IMR-90 (cell line): ENCODE measurements around the gene ROBO1. TPM values are rescaled to one million over a fixed set of nuclear protein-coding genes. Genes with fewer than 3 reads are reported as not detected.

Experiments used
- ATAC-seq: fragments of 200-7000 bp; cut with Tn5 transposase; 2 replicates; pipeline ENCODE4 v1.9.1; 2020; ENCODE audit warnings: low read depth, mild to moderate bottlenecking, moderate library complexity
- BruUV-seq: library from RNA; stranded (reverse); fragments of 400-500 nt; replicated peaks from 2 replicates; lab custom pipeline; 2021; lab: Mats Ljungman, UMichigan
- CTCF ChIA-PET: fragments of 300-600 bp; formaldehyde crosslinking; extraction: SDS; loops from one replicate; lab custom pipeline; 2021; ENCODE audit warnings: antibody characterized with exemption; lab: Yijun Ruan, JAX
- POLR2A ChIA-PET: fragments of 300-600 bp; sonication (Branson Sonifier 250); formaldehyde crosslinking; loops from one replicate; lab custom pipeline; 2022; ENCODE audit warnings: antibody characterized with exemption; ENCODE audit not compliant: unreplicated experiment; lab: Charles Lee
- DNase-seq: peaks from one replicate; pipeline ENCODE4 v3.0.0; 2013
- H2AFZ ChIP-seq: replicated peaks from 2 replicates; pipeline ENCODE3; 2013; ENCODE audit warnings: low read length, mild to moderate bottlenecking; ENCODE audit not compliant: poor library complexity
- H2AK5ac ChIP-seq: 2 replicates; pipeline ENCODE4 v1.6.1; 2013; ENCODE audit warnings: low read depth, low read length, inconsistent platforms
- H2AK9ac ChIP-seq: replicated peaks from 2 replicates; pipeline ENCODE3; 2013; ENCODE audit warnings: mild to moderate bottlenecking, low read depth, low read length, moderate library complexity; ENCODE audit not compliant: poor library complexity
- H2BK120ac ChIP-seq: 2 replicates; pipeline ENCODE4 v1.6.1; 2013; ENCODE audit warnings: low read depth, low read length, inconsistent platforms
- H2BK15ac ChIP-seq: 3 replicates; pipeline ENCODE4 v1.6.1; 2013; ENCODE audit warnings: low read depth, low read length, inconsistent platforms
- H2BK20ac ChIP-seq: 2 replicates; pipeline ENCODE4 v1.6.1; 2013; ENCODE audit warnings: low read depth, mild to moderate bottlenecking, inconsistent platforms, low read length, moderate library complexity
- H2BK5ac ChIP-seq: 2 replicates; pipeline ENCODE4 v1.6.1; 2013; ENCODE audit warnings: mild to moderate bottlenecking, low read depth, low read length, inconsistent platforms; ENCODE audit not compliant: poor library complexity, severe bottlenecking
- H3K14ac ChIP-seq: replicated peaks from 2 replicates; pipeline ENCODE4 v1.6.1; 2013; ENCODE audit warnings: low read depth, low read length, inconsistent platforms
- H3K18ac ChIP-seq: 2 replicates; pipeline ENCODE4 v1.6.1; 2013; ENCODE audit warnings: low read depth, low read length, control low read depth
- H3K23ac ChIP-seq: 2 replicates; pipeline ENCODE4 v1.6.1; 2013; ENCODE audit warnings: low read depth, low read length, inconsistent platforms
- H3K27ac ChIP-seq: 2 replicates; pipeline ENCODE4 v1.5.1; 2013; ENCODE audit warnings: mild to moderate bottlenecking, control low read depth, low read length; ENCODE audit not compliant: insufficient read depth
- H3K27me3 ChIP-seq: 2 replicates; pipeline ENCODE4 v1.6.1; 2013; ENCODE audit warnings: low read length; ENCODE audit not compliant: control insufficient read depth, insufficient read depth
- H3K36me3 ChIP-seq: 2 replicates; pipeline ENCODE4 v1.6.1; 2013; ENCODE audit warnings: low read length, mixed read lengths; ENCODE audit not compliant: control insufficient read depth, insufficient read depth
- H3K4ac ChIP-seq: 2 replicates; pipeline ENCODE4 v1.6.1; 2013; ENCODE audit warnings: low read depth, low read length, inconsistent platforms
- H3K4me1 ChIP-seq: 2 replicates; pipeline ENCODE4 v1.6.1; 2013; ENCODE audit warnings: low read length, mixed read lengths; ENCODE audit not compliant: control insufficient read depth, insufficient read depth
- H3K4me2 ChIP-seq: 2 replicates; pipeline ENCODE4 v1.6.1; 2013; ENCODE audit warnings: low read depth, mild to moderate bottlenecking, control low read depth, low read length, moderate library complexity
- H3K4me3 ChIP-seq: 2 replicates; pipeline ENCODE4 v1.5.1; 2013; ENCODE audit warnings: low read depth, mild to moderate bottlenecking, control low read depth, low read length, moderate library complexity; ENCODE audit not compliant: insufficient read depth
- H3K56ac ChIP-seq: 2 replicates; pipeline ENCODE4 v1.6.1; 2013; ENCODE audit warnings: low read length, inconsistent platforms; ENCODE audit not compliant: insufficient read depth; ENCODE audit errors: extremely low read depth
- H3K79me1 ChIP-seq, 2 experiments: 2 replicates each; pipeline ENCODE4 v1.6.1; 2013; ENCODE audit warnings: low read length in 2 of 2, inconsistent platforms in 1 of 2, low read depth in 1 of 2
- H3K9ac ChIP-seq: 2 replicates; pipeline ENCODE4 v1.6.1; 2013; ENCODE audit warnings: low read depth, low read length, control low read depth
- H3K9me1 ChIP-seq: 2 replicates; pipeline ENCODE4 v1.6.1; 2013; ENCODE audit warnings: low read length, inconsistent platforms; ENCODE audit not compliant: insufficient read depth
- H3K9me3 ChIP-seq: 2 replicates; pipeline ENCODE4 v1.6.1; 2013; ENCODE audit warnings: low read length; ENCODE audit not compliant: control insufficient read depth, insufficient read depth
- H4K20me1 ChIP-seq: 2 replicates; pipeline ENCODE4 v1.6.1; 2013; ENCODE audit warnings: low read length, inconsistent platforms; ENCODE audit not compliant: insufficient read depth
- H4K5ac ChIP-seq: 2 replicates; pipeline ENCODE4 v1.6.1; 2013; ENCODE audit warnings: mild to moderate bottlenecking, low read depth, low read length, control low read depth
- H4K8ac ChIP-seq, 2 experiments: 2 replicates each; pipeline ENCODE4 v1.6.1; 2013; ENCODE audit warnings: low read depth in 2 of 2, low read length in 2 of 2, control low read depth in 1 of 2, inconsistent platforms in 1 of 2
- H4K91ac ChIP-seq: 2 replicates; pipeline ENCODE4 v1.6.1; 2013; ENCODE audit warnings: low read depth, low read length, inconsistent platforms; ENCODE audit not compliant: insufficient read depth
- CEBPB ChIP-seq: IDR thresholded peaks from 2 replicates; pipeline ENCODE4 v1.6.1; 2012; ENCODE audit warnings: low read depth, low read length, improper control_type of control experiment
- CTCF ChIP-seq: conservative IDR thresholded peaks from 2 replicates; pipeline ENCODE4 v1.5.1; 2012; ENCODE audit warnings: mild to moderate bottlenecking, low read depth, low read length, improper control_type of control experiment
- FOS ChIP-seq: fragments of 150-350 bp; IDR thresholded peaks from 2 replicates; pipeline ENCODE4 v1.6.1; 2016; ENCODE audit warnings: low read depth, low read length
- MAFK ChIP-seq: IDR thresholded peaks from 2 replicates; pipeline ENCODE4 v1.6.1; 2012; ENCODE audit warnings: low read depth, low read length, improper control_type of control experiment
- MAZ ChIP-seq: IDR thresholded peaks from 2 replicates; pipeline ENCODE4 v1.6.1; 2012; ENCODE audit warnings: low read depth, mild to moderate bottlenecking, low read length, improper control_type of control experiment, moderate library complexity, borderline replicate concordance
- MXI1 ChIP-seq: IDR thresholded peaks from 2 replicates; pipeline ENCODE4 v1.6.1; 2012; ENCODE audit warnings: low read depth, mild to moderate bottlenecking, low read length, moderate library complexity, borderline replicate concordance
- NFE2L2 ChIP-seq: fragments of 150-350 bp; IDR thresholded peaks from 2 replicates; pipeline ENCODE4 v1.6.1; 2016; ENCODE audit warnings: low read depth, mild to moderate bottlenecking, low read length
- RCOR1 ChIP-seq: IDR thresholded peaks from 2 replicates; pipeline ENCODE4 v1.6.1; 2012; ENCODE audit warnings: mild to moderate bottlenecking, low read length, improper control_type of control experiment; ENCODE audit not compliant: insufficient replicate concordance
- RFX5 ChIP-seq: IDR thresholded peaks from 2 replicates; pipeline ENCODE4 v1.8.0; 2012; ENCODE audit warnings: low read depth, mild to moderate bottlenecking, low read length, moderate library complexity
- SMC3 ChIP-seq: fragments of 150-350 bp; IDR thresholded peaks from 2 replicates; pipeline ENCODE4 v1.6.1; 2016; ENCODE audit warnings: low read depth, mild to moderate bottlenecking, antibody characterized with exemption, low read length, moderate library complexity
- WGBS, 2 experiments: methylation state at CpG; one replicate each; pipeline versions ENCODE4 v1.1.5 to v1.1.7; 2013; ENCODE audit warnings: missing lambda C conversion rate in 2 of 2; ENCODE audit not compliant: insufficient read length in 1 of 2; ENCODE audit errors: extremely low coverage in 2 of 2; 5-methylcytosine and 5-hydroxymethylcytosine counted together
- dilution Hi-C: fragments of 300-500 bp; cut with HindIII; formaldehyde crosslinking; loops from one replicate; pipeline ENCODE4 v1.14.3; 2018; ENCODE audit warnings: low sequenced_read_pairs; ENCODE audit not compliant: unreplicated experiment
- in situ Hi-C: fragments of 300-500 bp; cut with MboI; formaldehyde crosslinking; loops from 3 replicates; pipeline ENCODE4 v1.14.3; 2019; ENCODE audit warnings: low sequenced_read_pairs, inconsistent platforms, mixed read lengths
- intact Hi-C: fragments of 100-400 bp; cut with micrococcal nuclease; formaldehyde crosslinking; loops from 2 replicates; pipeline ENCODE4 v1.10.0; 2022
- polyA plus RNA-seq, 3 experiments: library from polyadenylated mRNA; depleted of rRNA; stranded (reverse); fragments of >200 nt; gene quantifications; 2 replicates each; pipeline ENCODE4 v1.2.3, GENCODE V29; 2012; ENCODE audit warnings: low replicate concordance in 1 of 3
- total RNA-seq: library from RNA; depleted of rRNA; stranded (reverse); fragments of >200 nt; gene quantifications from 2 replicates; pipeline ENCODE4 v1.2.3, GENCODE V29; 2012

Gene ROBO1
- total and polyA plus RNA-seq, 2 of the 4 experiments (the other 2 are of a cell fraction), result 24.1 to 53.9 TPM

GRCh38 chr3:79597709-79598108 is 170.1 kb downstream of the ROBO1 start:
- H3K18ac ChIP-seq, result no peak overlapping the region
- no peak overlapping the region for H2BK20ac ChIP-seq
- H3K56ac ChIP-seq, result no peak overlapping the region
- intact Hi-C loops (no loop called here), dilution Hi-C loops (no loop called here), in situ Hi-C loops (no loop called here)
- no peak overlapping the region for H3K4me2 ChIP-seq
- H2AK5ac ChIP-seq, result no peak overlapping the region
- ATAC-seq (no peak), DNase-seq (no peak)
- no peak overlapping the region for H2AK9ac ChIP-seq
- H3K4ac ChIP-seq, result no peak overlapping the region
- H3K14ac ChIP-seq, result no peak overlapping the region
- no peak overlapping the region for H3K4me3 ChIP-seq
- CTCF ChIA-PET, result no interaction called here
- no peak overlapping the region for H4K91ac ChIP-seq
- no peak overlapping the region for H4K8ac ChIP-seq
- no peak overlapping the region for H2BK5ac ChIP-seq
- WGBS, 2 experiments, result no CpG with 5 or more reads among the region's 2 CpGs
- no peaks in the 10 kb centered on the region for H3K27me3 ChIP-seq
- H3K36me3 ChIP-seq, result no peaks in the 10 kb centered on the region
- H3K23ac ChIP-seq, result no peak overlapping the region
- H2BK120ac ChIP-seq, result no peak overlapping the region
- no peak overlapping the region for H2BK15ac ChIP-seq
- H3K27ac ChIP-seq, result no peak overlapping the region
- H2AFZ ChIP-seq, result no peak overlapping the region
- H3K4me1 ChIP-seq, result no peaks in the 10 kb centered on the region
- H3K79me1 ChIP-seq, result no peaks in the 10 kb centered on the region
- no peaks in the 10 kb centered on the region for H4K20me1 ChIP-seq
- H3K9ac ChIP-seq, result no peak overlapping the region
- no peak for TF ChIP-seq CEBPB
- TF ChIP-seq RCOR1, result no peak
- no peak for TF ChIP-seq MXI1
- TF ChIP-seq NFE2L2, result no peak
- no peak for TF ChIP-seq SMC3
- no peak for TF ChIP-seq RFX5
- no peak for TF ChIP-seq CTCF
- no peak for TF ChIP-seq MAZ
- no peak for TF ChIP-seq FOS
- TF ChIP-seq MAFK, result no peak
- POLR2A ChIA-PET, result no interaction called here
- no peak overlapping the region for H4K5ac ChIP-seq
- no peaks in the 10 kb centered on the region for H3K9me1 ChIP-seq
- no peaks in the 10 kb centered on the region for H3K9me3 ChIP-seq
- BruUV-seq, result no TSS peak
